ENCODE data around the gene SLC24A4. TPM values are rescaled to one million over a fixed set of nuclear protein-coding genes. Genes with fewer than 3 reads are reported as not detected.

The SLC24A4 gene
- total RNA-seq, 1 donor from 2014 or later: 1.1 TPM

DNA sequence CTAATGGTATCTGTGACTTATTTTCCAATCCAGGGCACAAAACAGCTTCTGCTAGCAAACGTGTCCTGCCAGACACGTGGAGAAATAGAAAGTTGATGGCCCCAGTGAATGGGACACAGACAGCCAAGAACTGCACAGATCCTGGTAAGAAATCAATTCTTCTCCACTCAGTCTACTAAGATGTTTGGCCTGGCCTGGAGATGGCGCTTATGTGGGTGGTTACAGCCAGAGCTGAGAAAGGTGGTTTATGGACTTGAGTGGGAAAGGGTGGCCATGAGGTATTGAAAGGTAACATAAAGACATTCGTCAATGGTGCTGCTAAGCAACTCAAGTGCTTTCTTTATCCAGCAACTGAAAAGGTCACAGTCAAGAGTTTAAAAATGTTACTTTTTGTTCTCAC lies 2.9 kb downstream of the SLC24A4 start:
- Mint-ChIP-seq H3K27ac (ENCODE audit: unreplicated experiment) (no peak overlapping the region), H3K36me3 (ENCODE audit: low read depth, unreplicated experiment) (no peaks in the 10 kb centered on the region), H3K4me1 (ENCODE audit: unreplicated experiment) (no peaks in the 10 kb centered on the region), H3K27me3 (ENCODE audit: unreplicated experiment) (peaks cover 9% of the 10 kb centered on the region), H3K4me3 (ENCODE audit: unreplicated experiment) (no peak overlapping the region), H3K9me3 (ENCODE audit: unreplicated experiment) (no peaks in the 10 kb centered on the region)
- no peak for DNase-seq (ENCODE audit: low spot score)
- TF ChIP-seq, protein P1, sequence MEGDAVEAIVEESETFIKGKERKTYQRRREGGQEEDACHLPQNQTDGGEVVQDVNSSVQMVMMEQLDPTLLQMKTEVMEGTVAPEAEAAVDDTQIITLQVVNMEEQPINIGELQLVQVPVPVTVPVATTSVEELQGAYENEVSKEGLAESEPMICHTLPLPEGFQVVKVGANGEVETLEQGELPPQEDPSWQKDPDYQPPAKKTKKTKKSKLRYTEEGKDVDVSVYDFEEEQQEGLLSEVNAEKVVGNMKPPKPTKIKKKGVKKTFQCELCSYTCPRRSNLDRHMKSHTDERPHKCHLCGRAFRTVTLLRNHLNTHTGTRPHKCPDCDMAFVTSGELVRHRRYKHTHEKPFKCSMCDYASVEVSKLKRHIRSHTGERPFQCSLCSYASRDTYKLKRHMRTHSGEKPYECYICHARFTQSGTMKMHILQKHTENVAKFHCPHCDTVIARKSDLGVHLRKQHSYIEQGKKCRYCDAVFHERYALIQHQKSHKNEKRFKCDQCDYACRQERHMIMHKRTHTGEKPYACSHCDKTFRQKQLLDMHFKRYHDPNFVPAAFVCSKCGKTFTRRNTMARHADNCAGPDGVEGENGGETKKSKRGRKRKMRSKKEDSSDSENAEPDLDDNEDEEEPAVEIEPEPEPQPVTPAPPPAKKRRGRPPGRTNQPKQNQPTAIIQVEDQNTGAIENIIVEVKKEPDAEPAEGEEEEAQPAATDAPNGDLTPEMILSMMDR (IDR thresholded peaks at IDR 0.05; ENCODE audit: unreplicated experiment): no peak

DNA sequence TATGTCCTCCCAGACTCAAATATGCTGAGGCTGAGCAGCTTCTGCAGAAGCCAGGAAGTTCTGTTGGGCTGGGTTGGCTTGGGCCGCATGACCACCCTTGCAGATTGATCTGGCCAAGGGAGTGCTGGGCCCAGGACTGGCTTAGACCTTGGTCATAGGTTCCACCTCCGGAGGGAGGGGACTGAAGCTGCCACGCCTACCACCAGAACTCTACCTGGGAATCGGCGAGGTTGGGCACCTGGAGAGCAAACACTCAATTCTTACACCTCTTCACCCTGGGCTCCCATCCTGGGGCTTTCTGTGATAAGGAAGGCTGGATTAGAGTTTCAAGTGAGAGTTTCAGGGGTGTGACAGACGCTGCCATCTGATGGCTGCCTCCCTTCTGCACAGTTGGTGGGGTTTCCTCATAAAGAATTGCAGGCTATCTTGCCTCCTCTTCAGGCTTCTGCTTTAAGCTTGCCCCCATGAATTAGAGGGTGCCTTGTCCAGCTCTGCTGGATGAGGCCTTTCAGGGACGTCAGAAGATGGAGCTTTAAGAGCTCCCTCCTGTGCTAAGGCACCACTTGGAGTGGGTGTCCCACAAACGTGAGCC lies 5.8 kb downstream of the SLC24A4 start:
- no peak overlapping the region for H3K27ac Mint-ChIP-seq (ENCODE audit: unreplicated experiment)
- no peak overlapping the region for H3K4me3 Mint-ChIP-seq (ENCODE audit: unreplicated experiment)
- H3K4me1 Mint-ChIP-seq (ENCODE audit: unreplicated experiment): no peaks in the 10 kb centered on the region
- H3K36me3 Mint-ChIP-seq (ENCODE audit: low read depth, unreplicated experiment): no peaks in the 10 kb centered on the region
- DNase-seq (ENCODE audit: low spot score): no peak
- no peaks in the 10 kb centered on the region for H3K9me3 Mint-ChIP-seq (ENCODE audit: unreplicated experiment)
- peaks cover 2% of the 10 kb centered on the region for H3K27me3 Mint-ChIP-seq (ENCODE audit: unreplicated experiment)
- TF ChIP-seq, protein P1 (IDR thresholded peaks at IDR 0.05; ENCODE audit: unreplicated experiment): no peak

DNA sequence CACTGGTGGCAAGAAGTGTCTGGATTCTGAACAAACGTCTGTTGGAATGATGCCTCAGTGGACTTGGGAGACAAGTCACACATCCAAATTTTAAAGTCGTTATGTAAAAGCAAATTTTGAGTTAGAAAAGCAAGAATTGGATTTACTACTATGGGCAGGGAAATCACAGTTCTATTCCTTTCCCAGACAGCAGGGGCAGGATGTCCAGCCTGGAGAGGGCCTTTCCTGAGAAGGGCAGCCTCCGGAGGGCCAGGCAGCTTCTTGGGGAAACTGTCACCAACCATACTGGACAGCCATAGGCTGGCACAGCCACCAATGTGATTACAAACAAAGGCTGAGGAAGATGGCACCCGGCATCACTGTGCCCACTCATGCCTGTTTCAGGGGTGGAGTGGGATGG lies 11.1 kb downstream of the SLC24A4 start:
- Mint-ChIP-seq H3K4me1 (ENCODE audit: unreplicated experiment) (no peaks in the 10 kb centered on the region), H3K27me3 (ENCODE audit: unreplicated experiment) (peaks cover 6% of the 10 kb centered on the region), H3K36me3 (ENCODE audit: low read depth, unreplicated experiment) (no peaks in the 10 kb centered on the region), H3K4me3 (ENCODE audit: unreplicated experiment) (no peak overlapping the region), H3K27ac (ENCODE audit: unreplicated experiment) (no peak overlapping the region), H3K9me3 (ENCODE audit: unreplicated experiment) (no peaks in the 10 kb centered on the region)
- TF ChIP-seq, protein P1 (IDR thresholded peaks at IDR 0.05; ENCODE audit: unreplicated experiment): no peak
- no peak for DNase-seq (ENCODE audit: low spot score)

DNA sequence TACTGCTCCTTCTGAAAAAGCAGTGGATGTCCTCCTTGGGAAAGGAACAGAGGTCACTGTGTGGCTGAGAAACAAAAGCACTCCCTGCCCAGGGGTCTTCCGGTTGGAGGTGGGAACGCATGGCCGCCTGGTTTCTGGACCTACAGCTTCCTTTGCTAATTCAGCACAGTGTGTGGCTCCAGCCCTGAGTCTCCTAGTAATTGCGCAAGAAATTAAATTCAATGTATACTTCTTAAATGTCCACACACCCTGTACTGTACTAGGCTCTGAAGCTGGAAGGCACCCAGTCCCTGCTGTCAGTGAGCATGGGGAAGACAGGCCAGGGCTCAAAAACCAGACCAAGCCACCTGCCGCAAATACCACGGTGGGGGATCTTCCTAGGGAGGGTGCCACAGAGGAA lies 13.4 kb downstream of the SLC24A4 start:
- no peaks in the 10 kb centered on the region for H3K36me3 Mint-ChIP-seq (ENCODE audit: low read depth, unreplicated experiment)
- no peak for DNase-seq (ENCODE audit: low spot score)
- peaks cover 10% of the 10 kb centered on the region for H3K27me3 Mint-ChIP-seq (ENCODE audit: unreplicated experiment)
- no peak overlapping the region for H3K27ac Mint-ChIP-seq (ENCODE audit: unreplicated experiment)
- no peaks in the 10 kb centered on the region for H3K4me1 Mint-ChIP-seq (ENCODE audit: unreplicated experiment)
- TF ChIP-seq, protein P1 (IDR thresholded peaks at IDR 0.05; ENCODE audit: unreplicated experiment): no peak
- H3K4me3 Mint-ChIP-seq (ENCODE audit: unreplicated experiment): no peak overlapping the region
- no peaks in the 10 kb centered on the region for H3K9me3 Mint-ChIP-seq (ENCODE audit: unreplicated experiment)

DNA sequence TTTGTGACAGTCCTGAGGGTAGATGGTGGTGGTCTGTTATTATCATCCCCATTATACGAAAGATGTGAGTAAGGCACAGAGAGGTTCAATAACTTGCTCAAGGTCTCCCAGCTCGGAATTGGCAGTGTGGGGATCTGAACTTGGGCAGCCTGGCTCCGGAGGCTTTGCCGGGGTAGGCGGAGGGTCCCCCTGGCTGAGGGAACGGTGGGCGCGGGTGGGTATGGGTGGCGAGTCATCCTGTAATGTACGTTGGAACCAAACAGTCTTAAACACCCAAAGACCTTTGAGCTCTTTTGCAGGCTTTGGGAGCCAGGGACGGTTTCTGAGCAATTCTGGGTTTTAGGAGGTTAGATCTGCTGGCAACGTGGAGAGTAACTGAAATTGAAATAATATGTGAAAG lies 16.5 kb downstream of the SLC24A4 start:
- no peak overlapping the region for H3K27ac Mint-ChIP-seq (ENCODE audit: unreplicated experiment)
- TF ChIP-seq, protein P1 (IDR thresholded peaks at IDR 0.05; ENCODE audit: unreplicated experiment): no peak
- DNase-seq (ENCODE audit: low spot score): no peak
- H3K9me3 Mint-ChIP-seq (ENCODE audit: unreplicated experiment): no peaks in the 10 kb centered on the region
- H3K36me3 Mint-ChIP-seq (ENCODE audit: low read depth, unreplicated experiment): no peaks in the 10 kb centered on the region
- H3K27me3 Mint-ChIP-seq (ENCODE audit: unreplicated experiment): peaks cover 10% of the 10 kb centered on the region
- no peaks in the 10 kb centered on the region for H3K4me1 Mint-ChIP-seq (ENCODE audit: unreplicated experiment)
- no peak overlapping the region for H3K4me3 Mint-ChIP-seq (ENCODE audit: unreplicated experiment)

Data from endothelial cell (in vitro differentiated cells).